GM12874 (cell line): ENCODE data around the gene OAS3.

Experiments used
- TF ChIP-seq, protein P1 (sequence below): IDR thresholded peaks from 2 replicates; pipeline ENCODE4 v1.5.1; 2011; ENCODE audit warnings: low read depth, mild to moderate bottlenecking, control low read depth, low read length, moderate library complexity; ENCODE audit not compliant: insufficient read depth

OAS3 gene

DNA sequence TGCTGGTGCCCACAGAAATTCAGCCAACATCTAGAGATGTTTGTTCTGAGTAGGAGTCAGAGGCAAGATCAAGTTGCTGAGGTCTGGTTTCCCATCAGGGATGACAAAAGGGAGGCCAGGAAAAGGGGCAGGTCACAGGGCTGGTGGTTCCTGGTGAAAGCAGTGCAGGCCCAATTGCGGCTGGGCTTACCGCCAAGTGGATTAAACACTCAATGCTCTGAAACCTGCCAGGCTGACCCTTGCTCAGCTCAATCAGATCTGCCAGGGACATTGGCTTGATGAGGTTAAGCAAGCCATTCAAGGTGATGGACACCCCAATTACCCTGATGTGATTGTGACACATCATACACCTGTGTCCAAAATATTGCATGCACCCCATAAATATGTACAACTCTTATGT is 37.0 kb upstream of the OAS3 start:
- TF ChIP-seq, protein P1, sequence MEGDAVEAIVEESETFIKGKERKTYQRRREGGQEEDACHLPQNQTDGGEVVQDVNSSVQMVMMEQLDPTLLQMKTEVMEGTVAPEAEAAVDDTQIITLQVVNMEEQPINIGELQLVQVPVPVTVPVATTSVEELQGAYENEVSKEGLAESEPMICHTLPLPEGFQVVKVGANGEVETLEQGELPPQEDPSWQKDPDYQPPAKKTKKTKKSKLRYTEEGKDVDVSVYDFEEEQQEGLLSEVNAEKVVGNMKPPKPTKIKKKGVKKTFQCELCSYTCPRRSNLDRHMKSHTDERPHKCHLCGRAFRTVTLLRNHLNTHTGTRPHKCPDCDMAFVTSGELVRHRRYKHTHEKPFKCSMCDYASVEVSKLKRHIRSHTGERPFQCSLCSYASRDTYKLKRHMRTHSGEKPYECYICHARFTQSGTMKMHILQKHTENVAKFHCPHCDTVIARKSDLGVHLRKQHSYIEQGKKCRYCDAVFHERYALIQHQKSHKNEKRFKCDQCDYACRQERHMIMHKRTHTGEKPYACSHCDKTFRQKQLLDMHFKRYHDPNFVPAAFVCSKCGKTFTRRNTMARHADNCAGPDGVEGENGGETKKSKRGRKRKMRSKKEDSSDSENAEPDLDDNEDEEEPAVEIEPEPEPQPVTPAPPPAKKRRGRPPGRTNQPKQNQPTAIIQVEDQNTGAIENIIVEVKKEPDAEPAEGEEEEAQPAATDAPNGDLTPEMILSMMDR, result no peak

- TF ChIP-seq, protein P1, result no peak
These were observed 33.7 kb upstream of the OAS3 start for GRCh38 chr12:112904571-112904970.

GRCh38 chr12:112905451-112906089 is 32.7 kb upstream of the OAS3 start:
- TF ChIP-seq, protein P1, result no peak

- TF ChIP-seq, protein P1, result no peak
These were observed 31.4 kb upstream of the OAS3 start, which contains the start of gene OAS1 for GRCh38 chr12:112906712-112907414. Gene OAS1, plus strand, starts transcription at chr12:112906962. Its CDS starts 78 bp downstream, at chr12:112907040.

DNA sequence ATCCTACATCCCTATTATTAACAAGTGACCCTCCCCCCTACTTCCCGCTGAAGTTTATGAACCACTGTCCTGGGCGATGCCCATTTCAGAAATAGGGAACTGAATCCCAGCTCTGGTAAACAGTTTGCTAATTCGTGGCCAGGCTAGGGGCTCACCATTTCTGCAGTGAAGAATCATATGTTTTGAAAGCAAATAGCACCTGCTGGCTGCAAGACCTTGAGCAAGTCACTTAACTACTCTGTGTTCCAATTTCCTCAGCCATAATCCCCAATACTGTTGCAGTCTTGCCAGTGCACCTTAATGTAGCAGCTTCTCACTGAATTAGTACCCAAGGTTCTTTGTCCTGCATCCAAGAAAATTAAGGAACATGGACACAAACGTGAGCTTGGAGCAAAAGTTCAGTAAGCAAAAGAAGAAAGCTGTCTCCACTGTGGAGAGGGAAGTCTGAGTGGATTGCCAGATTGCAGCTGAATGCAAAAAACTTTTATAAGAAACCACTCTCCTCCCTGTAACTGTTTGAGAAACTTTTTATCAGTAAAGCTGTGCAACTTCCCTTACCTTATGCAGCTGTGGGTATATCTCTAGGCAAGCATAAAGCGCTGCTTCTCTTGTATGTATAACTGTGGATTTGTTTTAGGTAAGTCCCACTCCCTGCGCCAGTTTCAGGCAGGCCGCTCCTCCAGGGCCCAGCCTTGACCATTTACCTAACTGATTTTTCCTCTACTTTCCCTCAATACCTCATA is 30.7 kb upstream of the OAS3 start:
- TF ChIP-seq, protein P1, result no peak

- TF ChIP-seq, protein P1, result no peak
These were observed 29.7 kb upstream of the OAS3 start for GRCh38 chr12:112908548-112908947.

- TF ChIP-seq, protein P1, result no peak
These were observed 28.6 kb upstream of the OAS3 start for GRCh38 chr12:112909693-112910092.
